Panc1 (cell line): Measurements from ENCODE around the gene LRRC74B. TPM values are rescaled to one million over a fixed set of nuclear protein-coding genes. Genes with fewer than 3 reads are reported as not detected.

ENCODE experiments used
- ATAC-seq: fragments of 200-7000 bp; cut with Tn5 transposase; 2 replicates; pipeline ENCODE4 v1.9.1; 2020; ENCODE audit warnings: mild to moderate bottlenecking, moderate library complexity
- BruUV-seq: library from RNA; stranded (reverse); fragments of 400-500 nt; replicated peaks from 2 replicates; lab custom pipeline; 2021; lab: Mats Ljungman, UMichigan
- CTCF ChIA-PET: fragments of 300-600 bp; sonication (Branson Sonifier 250); formaldehyde crosslinking; loops from one replicate; lab custom pipeline; 2022; ENCODE audit warnings: antibody characterized with exemption; lab: Charles Lee
- POLR2A ChIA-PET: fragments of 300-600 bp; sonication (Branson Sonifier 250); formaldehyde crosslinking; loops from one replicate; lab custom pipeline; 2022; ENCODE audit warnings: antibody characterized with exemption; lab: Charles Lee
- DNase-seq: peaks from one replicate; pipeline ENCODE4 v3.0.0-alpha.2; 2010; ENCODE audit warnings: low read depth, low spot score
- H3K27ac ChIP-seq: 2 replicates; pipeline ENCODE4 v1.5.1; 2011; ENCODE audit warnings: mild to moderate bottlenecking, low read length, inconsistent platforms
- H3K27me3 ChIP-seq: fragments of 200-500 bp; sonication (Bioruptor generic); 2 replicates; pipeline ENCODE4 v1.6.0; 2014; ENCODE audit warnings: low read length, inconsistent platforms; ENCODE audit not compliant: control insufficient read depth, insufficient read depth
- H3K36me3 ChIP-seq: fragments of 200-500 bp; sonication (Bioruptor generic); 2 replicates; pipeline ENCODE4 v1.5.1; 2014; ENCODE audit warnings: inconsistent platforms, mild to moderate bottlenecking, low read length, moderate library complexity; ENCODE audit not compliant: control insufficient read depth, insufficient read depth
- H3K4me1 ChIP-seq: 2 replicates; pipeline ENCODE4 v1.5.1; 2011; ENCODE audit warnings: inconsistent platforms, mild to moderate bottlenecking, low read length, moderate library complexity; ENCODE audit not compliant: control insufficient read depth, insufficient read depth
- H3K4me3 ChIP-seq, 2 experiments: 2 replicates each; pipeline ENCODE4 v1.5.1; 2011 to 2012; ENCODE audit warnings: low read depth in 2 of 2, low read length in 2 of 2, mild to moderate bottlenecking in 2 of 2, inconsistent platforms in 1 of 2, moderate library complexity in 1 of 2
- H3K9me3 ChIP-seq: fragments of 200-500 bp; sonication (Bioruptor generic); 2 replicates; pipeline ENCODE4 v1.5.1; 2014; ENCODE audit warnings: low read depth, mild to moderate bottlenecking, inconsistent platforms, low read length, moderate library complexity; ENCODE audit not compliant: control insufficient read depth, insufficient read depth
- CTCF ChIP-seq: fragments of 450-650 bp; IDR thresholded peaks from 2 replicates; pipeline ENCODE4 v1.5.1; 2017; ENCODE audit warnings: mild to moderate bottlenecking
- POLR2AphosphoS5 ChIP-seq: IDR thresholded peaks from 2 replicates; pipeline ENCODE4 v1.6.1; 2012; ENCODE audit warnings: mild to moderate bottlenecking, low read depth, low read length, moderate library complexity
- REST ChIP-seq, 2 experiments: IDR thresholded peaks; 2 replicates each; pipeline ENCODE4 v1.6.1; 2011 to 2012; ENCODE audit warnings: low read depth in 2 of 2, control low read depth in 1 of 2, low read length in 1 of 2, mild to moderate bottlenecking in 1 of 2, moderate library complexity in 1 of 2; ENCODE audit not compliant: insufficient read depth in 1 of 2
- SIN3A ChIP-seq: IDR thresholded peaks from 2 replicates; pipeline ENCODE4 v1.6.1; 2012; ENCODE audit warnings: low read depth, mild to moderate bottlenecking, low read length, moderate library complexity, borderline replicate concordance; ENCODE audit not compliant: insufficient read depth
- TCF7L2 ChIP-seq: IDR thresholded peaks from 2 replicates; pipeline ENCODE4 v1.6.1; 2011; ENCODE audit warnings: mild to moderate bottlenecking, low read depth, low read length, inconsistent platforms
- in situ Hi-C: cut with HindIII; loops from 2 replicates; pipeline ENCODE4 v1.10.0; 2016; ENCODE audit warnings: low sequenced_read_pairs, low pct_unique_long_range_greater_than_20kb
- intact Hi-C: fragments of 100-400 bp; cut with micrococcal nuclease; formaldehyde crosslinking; loops from one replicate; pipeline ENCODE4 v1.10.0; 2022; ENCODE audit not compliant: unreplicated experiment
- total RNA-seq: library from RNA; stranded (reverse); gene quantifications from one replicate; pipeline ENCODE4 v1.2.1, GENCODE V29; 2021; ENCODE audit not compliant: unreplicated experiment

LRRC74B gene
- total RNA-seq, 1 experiment from 2014 or later = not detected

- intact Hi-C loops (no loop called here), in situ Hi-C loops (no loop called here)
- Histone ChIP-seq H3K4me3 (peak overlapping the region; percentile 65 to 73), H3K9me3 (no peaks in the 10 kb centered on the region), H3K4me1 (peaks cover 12% of the 10 kb centered on the region), H3K27me3 (no peaks in the 10 kb centered on the region), H3K27ac (peak overlapping the region; percentile 65), H3K36me3 (no peaks in the 10 kb centered on the region)
- DNase-seq = no peak
- ChIA-PET POLR2A (no interaction called here), CTCF (no interaction called here)
- no TSS peak for BruUV-seq
- peak; percentile 27 for ATAC-seq
- TF ChIP-seq POLR2AphosphoS5 = no peak
- TF ChIP-seq REST (IDR thresholded peaks at IDR 0.05; ENCODE audit: insufficient read depth in 1 of 2, low read depth in 2 of 2, low read length in 1 of 2) = no peak
- TF ChIP-seq SIN3A = no peak
- no peak for TF ChIP-seq TCF7L2
- no peak for TF ChIP-seq CTCF
Measured at GRCh38 chr22:21013657-21014201, 32.0 kb upstream of the LRRC74B start.

GRCh38 chr22:21014202-21014725 is 31.5 kb upstream of the LRRC74B start:
- intact Hi-C loops = no loop called here

More at GRCh38 chr22:21014202-21014725, 31.5 kb upstream of the LRRC74B start:
- Histone ChIP-seq H3K9me3 (no peaks in the 10 kb centered on the region), H3K4me3 (peak overlapping the region; percentile 65 to 73), H3K4me1 (peaks cover 12% of the 10 kb centered on the region), H3K27ac (peak overlapping the region; percentile 65; the same call in 1 of the 2 replicates), H3K27me3 (no peaks in the 10 kb centered on the region), H3K36me3 (no peaks in the 10 kb centered on the region)
- in situ Hi-C loops = no loop called here
- BruUV-seq = no TSS peak
- DNase-seq = no peak
- ChIA-PET POLR2A (no interaction called here), CTCF (no interaction called here)
- no peak for TF ChIP-seq SIN3A
- ATAC-seq = peak; percentile 95
